Panc1 (cell line): ENCODE results near the gene PEDS1. TPM values are rescaled to one million over a fixed set of nuclear protein-coding genes. Genes with fewer than 3 reads are reported as not detected.

Experiments used
- ATAC-seq: fragments of 200-7000 bp; cut with Tn5 transposase; 2 replicates; pipeline ENCODE4 v1.9.1; 2020; ENCODE audit warnings: mild to moderate bottlenecking, moderate library complexity
- BruUV-seq: library from RNA; stranded (reverse); fragments of 400-500 nt; replicated peaks from 2 replicates; lab custom pipeline; 2021; lab: Mats Ljungman, UMichigan
- CTCF ChIA-PET: fragments of 300-600 bp; sonication (Branson Sonifier 250); formaldehyde crosslinking; loops from one replicate; lab custom pipeline; 2022; ENCODE audit warnings: antibody characterized with exemption; lab: Charles Lee
- POLR2A ChIA-PET: fragments of 300-600 bp; sonication (Branson Sonifier 250); formaldehyde crosslinking; loops from one replicate; lab custom pipeline; 2022; ENCODE audit warnings: antibody characterized with exemption; lab: Charles Lee
- DNase-seq: peaks from one replicate; pipeline ENCODE4 v3.0.0-alpha.2; 2010; ENCODE audit warnings: low read depth, low spot score
- H3K27ac ChIP-seq: 2 replicates; pipeline ENCODE4 v1.5.1; 2011; ENCODE audit warnings: mild to moderate bottlenecking, low read length, inconsistent platforms
- H3K27me3 ChIP-seq: fragments of 200-500 bp; sonication (Bioruptor generic); 2 replicates; pipeline ENCODE4 v1.6.0; 2014; ENCODE audit warnings: low read length, inconsistent platforms; ENCODE audit not compliant: control insufficient read depth, insufficient read depth
- H3K36me3 ChIP-seq: fragments of 200-500 bp; sonication (Bioruptor generic); 2 replicates; pipeline ENCODE4 v1.5.1; 2014; ENCODE audit warnings: inconsistent platforms, mild to moderate bottlenecking, low read length, moderate library complexity; ENCODE audit not compliant: control insufficient read depth, insufficient read depth
- H3K4me1 ChIP-seq: 2 replicates; pipeline ENCODE4 v1.5.1; 2011; ENCODE audit warnings: inconsistent platforms, mild to moderate bottlenecking, low read length, moderate library complexity; ENCODE audit not compliant: control insufficient read depth, insufficient read depth
- H3K4me3 ChIP-seq, 2 experiments: 2 replicates each; pipeline ENCODE4 v1.5.1; 2011 to 2012; ENCODE audit warnings: low read depth in 2 of 2, low read length in 2 of 2, mild to moderate bottlenecking in 2 of 2, inconsistent platforms in 1 of 2, moderate library complexity in 1 of 2
- H3K9me3 ChIP-seq: fragments of 200-500 bp; sonication (Bioruptor generic); 2 replicates; pipeline ENCODE4 v1.5.1; 2014; ENCODE audit warnings: low read depth, mild to moderate bottlenecking, inconsistent platforms, low read length, moderate library complexity; ENCODE audit not compliant: control insufficient read depth, insufficient read depth
- POLR2AphosphoS5 ChIP-seq: IDR thresholded peaks from 2 replicates; pipeline ENCODE4 v1.6.1; 2012; ENCODE audit warnings: mild to moderate bottlenecking, low read depth, low read length, moderate library complexity
- SIN3A ChIP-seq: IDR thresholded peaks from 2 replicates; pipeline ENCODE4 v1.6.1; 2012; ENCODE audit warnings: low read depth, mild to moderate bottlenecking, low read length, moderate library complexity, borderline replicate concordance; ENCODE audit not compliant: insufficient read depth
- TCF7L2 ChIP-seq: IDR thresholded peaks from 2 replicates; pipeline ENCODE4 v1.6.1; 2011; ENCODE audit warnings: mild to moderate bottlenecking, low read depth, low read length, inconsistent platforms
- in situ Hi-C: cut with HindIII; loops from 2 replicates; pipeline ENCODE4 v1.10.0; 2016; ENCODE audit warnings: low sequenced_read_pairs, low pct_unique_long_range_greater_than_20kb
- intact Hi-C: fragments of 100-400 bp; cut with micrococcal nuclease; formaldehyde crosslinking; loops from one replicate; pipeline ENCODE4 v1.10.0; 2022; ENCODE audit not compliant: unreplicated experiment
- total RNA-seq: library from RNA; stranded (reverse); gene quantifications from one replicate; pipeline ENCODE4 v1.2.1, GENCODE V29; 2021; ENCODE audit not compliant: unreplicated experiment
- TF ChIP-seq, protein P1 (sequence below), 2 experiments: IDR thresholded peaks; 2 replicates each; pipeline ENCODE4 v1.6.1; 2011 to 2012; ENCODE audit warnings: low read depth in 2 of 2, control low read depth in 1 of 2, low read length in 1 of 2, mild to moderate bottlenecking in 1 of 2, moderate library complexity in 1 of 2; ENCODE audit not compliant: insufficient read depth in 1 of 2
- TF ChIP-seq, protein P2 (sequence below): fragments of 450-650 bp; IDR thresholded peaks from 2 replicates; pipeline ENCODE4 v1.5.1; 2017; ENCODE audit warnings: mild to moderate bottlenecking

PEDS1 gene
- total RNA-seq, 1 experiment from 2014 or later: 88.9 TPM

DNA sequence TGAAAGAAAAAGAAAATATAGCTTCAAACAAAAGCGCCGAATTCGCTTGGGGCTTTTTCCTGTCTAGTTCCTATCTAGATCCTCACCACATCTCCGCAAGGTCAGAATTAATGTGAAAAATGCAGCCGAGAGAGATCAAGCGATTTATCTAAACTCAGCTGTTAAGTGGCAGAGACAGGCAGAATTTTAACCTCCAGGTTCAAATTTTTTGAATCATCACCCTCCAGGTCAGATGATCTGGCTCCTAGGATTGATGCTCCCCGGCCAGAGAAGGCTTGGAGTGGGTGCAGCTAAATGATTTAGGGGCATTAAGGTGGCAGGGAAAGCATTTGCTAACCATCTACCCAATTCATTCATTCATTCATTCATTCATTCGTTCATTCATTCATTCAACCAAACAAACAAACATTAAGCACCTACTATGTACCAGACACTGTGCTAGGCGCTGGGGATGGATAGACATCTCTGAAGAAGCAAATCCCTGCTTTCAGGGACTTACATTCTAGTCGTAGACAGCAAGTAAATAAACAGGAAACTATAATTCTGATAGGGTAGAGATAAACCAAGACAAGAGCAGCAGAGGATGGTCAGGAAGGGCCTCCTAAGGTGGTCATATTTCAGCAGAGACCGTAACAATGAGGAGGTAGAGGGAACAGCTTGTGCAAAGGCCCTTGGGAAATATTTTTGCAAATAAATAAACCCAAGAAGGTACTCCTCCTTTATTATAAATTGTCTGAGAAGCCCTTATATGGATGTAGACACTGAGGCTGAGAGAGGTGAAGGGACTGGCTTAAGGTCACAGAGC lies 39.9 kb downstream of the PEDS1 start:
- intact Hi-C loops: no loop called here
- POLR2A ChIA-PET: interaction anchor here (0.9 kb wide), 1 partner anchor 55 kb away, joined by 5 read pairs; no protein-coding TSS in a partner anchor
- TF ChIP-seq TCF7L2 (peak; percentile 9), POLR2AphosphoS5 (no peak)
- in situ Hi-C loops: no loop called here
- Histone ChIP-seq H3K27me3 (no peaks in the 10 kb centered on the region), H3K4me3 (peak overlapping the region; percentile 91 to 98), H3K4me1 (peaks cover 48% of the 10 kb centered on the region), H3K9me3 (no peaks in the 10 kb centered on the region), H3K27ac (peak overlapping the region; percentile 99), H3K36me3 (no peaks in the 10 kb centered on the region)
- TSS peak; percentile 99 for BruUV-seq
- CTCF ChIA-PET: no interaction called here
- ATAC-seq (no peak), DNase-seq (no peak)

DNA sequence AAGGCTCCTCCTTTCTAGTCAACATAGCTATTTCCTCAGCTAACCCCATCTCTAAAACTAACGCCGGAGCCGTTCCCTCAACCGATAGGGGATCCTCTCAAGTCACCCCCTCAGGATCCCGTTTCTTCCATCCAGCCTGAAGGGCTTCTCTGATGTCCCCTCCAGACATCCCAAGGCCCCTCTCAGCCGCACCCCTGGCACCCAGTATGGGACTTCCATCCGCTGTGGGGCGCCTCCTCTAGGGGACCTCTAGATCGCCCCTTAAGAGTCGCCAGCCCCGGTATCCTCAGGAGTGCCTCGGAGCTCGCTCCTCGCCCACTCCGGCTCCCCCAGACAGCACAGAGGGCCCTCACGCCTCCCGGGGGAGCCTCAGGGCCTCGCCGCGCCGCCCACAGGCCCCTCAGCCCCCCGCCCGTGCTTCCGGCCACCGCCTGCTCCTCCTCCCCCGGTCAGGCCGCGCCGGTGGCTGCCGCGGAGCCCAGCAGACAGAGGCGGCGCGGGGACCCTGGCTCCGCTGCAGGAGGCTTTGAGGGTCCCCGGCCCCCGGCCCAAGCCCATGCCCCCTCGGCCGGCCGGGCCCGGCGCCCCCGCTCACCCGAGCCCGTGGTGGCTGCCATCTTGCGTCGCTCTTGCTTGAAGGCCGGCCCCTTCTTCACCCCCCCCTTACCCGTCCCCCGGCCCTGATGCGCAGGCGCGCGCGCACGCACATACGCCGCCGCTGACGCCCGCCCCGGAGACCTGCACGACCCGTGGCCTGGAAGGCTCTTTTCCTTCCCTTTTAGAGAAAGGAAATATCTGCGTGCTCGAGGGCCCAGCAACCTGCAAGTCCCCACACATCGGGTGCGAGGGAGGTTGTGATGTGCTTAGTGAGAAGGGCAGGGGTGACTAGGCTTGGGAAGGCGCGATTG lies 40.8 kb downstream of the PEDS1 start, which contains the start of gene UBE2V1:
UBE2V1 (minus strand) TSS at position 639 of the 908 bp plus-strand sequence; CDS start at position 617, 22 bp downstream.
- POLR2A ChIA-PET: interaction anchor here (0.9 kb wide), 1 partner anchor 56 kb away, joined by 5 read pairs; no protein-coding TSS in a partner anchor
- in situ Hi-C loops (no loop called here), intact Hi-C loops (no loop called here)
- no peaks in the 10 kb centered on the region for H3K27me3 ChIP-seq
- H3K9me3 ChIP-seq: no peaks in the 10 kb centered on the region
- H3K4me1 ChIP-seq: peaks cover 57% of the 10 kb centered on the region
- DNase-seq: no peak
- BruUV-seq: no TSS peak
- CTCF ChIA-PET: no interaction called here
- peak within 1 kb of the TSS; percentile 99 for H3K27ac ChIP-seq
- H3K4me3 ChIP-seq: peak within 1 kb of the TSS; percentile 91 to 98
- peak; percentile 87 for ATAC-seq
- H3K36me3 ChIP-seq: no peaks in the 10 kb centered on the region; the same call in 1 of the 2 replicates
- TF ChIP-seq, protein P1, sequence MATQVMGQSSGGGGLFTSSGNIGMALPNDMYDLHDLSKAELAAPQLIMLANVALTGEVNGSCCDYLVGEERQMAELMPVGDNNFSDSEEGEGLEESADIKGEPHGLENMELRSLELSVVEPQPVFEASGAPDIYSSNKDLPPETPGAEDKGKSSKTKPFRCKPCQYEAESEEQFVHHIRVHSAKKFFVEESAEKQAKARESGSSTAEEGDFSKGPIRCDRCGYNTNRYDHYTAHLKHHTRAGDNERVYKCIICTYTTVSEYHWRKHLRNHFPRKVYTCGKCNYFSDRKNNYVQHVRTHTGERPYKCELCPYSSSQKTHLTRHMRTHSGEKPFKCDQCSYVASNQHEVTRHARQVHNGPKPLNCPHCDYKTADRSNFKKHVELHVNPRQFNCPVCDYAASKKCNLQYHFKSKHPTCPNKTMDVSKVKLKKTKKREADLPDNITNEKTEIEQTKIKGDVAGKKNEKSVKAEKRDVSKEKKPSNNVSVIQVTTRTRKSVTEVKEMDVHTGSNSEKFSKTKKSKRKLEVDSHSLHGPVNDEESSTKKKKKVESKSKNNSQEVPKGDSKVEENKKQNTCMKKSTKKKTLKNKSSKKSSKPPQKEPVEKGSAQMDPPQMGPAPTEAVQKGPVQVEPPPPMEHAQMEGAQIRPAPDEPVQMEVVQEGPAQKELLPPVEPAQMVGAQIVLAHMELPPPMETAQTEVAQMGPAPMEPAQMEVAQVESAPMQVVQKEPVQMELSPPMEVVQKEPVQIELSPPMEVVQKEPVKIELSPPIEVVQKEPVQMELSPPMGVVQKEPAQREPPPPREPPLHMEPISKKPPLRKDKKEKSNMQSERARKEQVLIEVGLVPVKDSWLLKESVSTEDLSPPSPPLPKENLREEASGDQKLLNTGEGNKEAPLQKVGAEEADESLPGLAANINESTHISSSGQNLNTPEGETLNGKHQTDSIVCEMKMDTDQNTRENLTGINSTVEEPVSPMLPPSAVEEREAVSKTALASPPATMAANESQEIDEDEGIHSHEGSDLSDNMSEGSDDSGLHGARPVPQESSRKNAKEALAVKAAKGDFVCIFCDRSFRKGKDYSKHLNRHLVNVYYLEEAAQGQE (IDR thresholded peaks at IDR 0.05; ENCODE audit: insufficient read depth in 1 of 2, low read depth in 2 of 2, low read length in 1 of 2): no peak
- TF ChIP-seq SIN3A (no peak; the same call in 1 of the 2 replicates), TCF7L2 (peak; percentile 87), POLR2AphosphoS5 (peak; percentile 94)
- TF ChIP-seq, protein P2, sequence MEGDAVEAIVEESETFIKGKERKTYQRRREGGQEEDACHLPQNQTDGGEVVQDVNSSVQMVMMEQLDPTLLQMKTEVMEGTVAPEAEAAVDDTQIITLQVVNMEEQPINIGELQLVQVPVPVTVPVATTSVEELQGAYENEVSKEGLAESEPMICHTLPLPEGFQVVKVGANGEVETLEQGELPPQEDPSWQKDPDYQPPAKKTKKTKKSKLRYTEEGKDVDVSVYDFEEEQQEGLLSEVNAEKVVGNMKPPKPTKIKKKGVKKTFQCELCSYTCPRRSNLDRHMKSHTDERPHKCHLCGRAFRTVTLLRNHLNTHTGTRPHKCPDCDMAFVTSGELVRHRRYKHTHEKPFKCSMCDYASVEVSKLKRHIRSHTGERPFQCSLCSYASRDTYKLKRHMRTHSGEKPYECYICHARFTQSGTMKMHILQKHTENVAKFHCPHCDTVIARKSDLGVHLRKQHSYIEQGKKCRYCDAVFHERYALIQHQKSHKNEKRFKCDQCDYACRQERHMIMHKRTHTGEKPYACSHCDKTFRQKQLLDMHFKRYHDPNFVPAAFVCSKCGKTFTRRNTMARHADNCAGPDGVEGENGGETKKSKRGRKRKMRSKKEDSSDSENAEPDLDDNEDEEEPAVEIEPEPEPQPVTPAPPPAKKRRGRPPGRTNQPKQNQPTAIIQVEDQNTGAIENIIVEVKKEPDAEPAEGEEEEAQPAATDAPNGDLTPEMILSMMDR: peak; percentile 58
